Fibroblast of the conjunctiva (primary cell): ENCODE measurements around the gene EPG5.

Experiments used
- DNase-seq: peaks from one replicate; pipeline ENCODE4 v3.0.0-alpha.2; 2010; ENCODE audit warnings: low read depth

Gene EPG5

GRCh38 chr18:45802814-45803492, 164.2 kb downstream of the EPG5 start:
- DNase-seq = peak; percentile 95

GRCh38 chr18:45801416-45802004, 165.6 kb downstream of the EPG5 start:
- no peak for DNase-seq
